Measurements from ENCODE around the gene PPP1R3C.

- TF ChIP-seq EZH2 (IDR thresholded peaks at IDR 0.05; ENCODE audit: borderline replicate concordance, insufficient read depth, low read length, poor library complexity, severe bottlenecking) (no peak), EP300 (conservative IDR thresholded peaks at IDR 0.05; ENCODE audit: poor library complexity, severe bottlenecking) (no peak), POLR2AphosphoS5 (IDR thresholded peaks at IDR 0.05) (no peak), TAF1 (IDR thresholded peaks at IDR 0.05; ENCODE audit: low read depth) (no peak)
- TF ChIP-seq, protein P1, sequence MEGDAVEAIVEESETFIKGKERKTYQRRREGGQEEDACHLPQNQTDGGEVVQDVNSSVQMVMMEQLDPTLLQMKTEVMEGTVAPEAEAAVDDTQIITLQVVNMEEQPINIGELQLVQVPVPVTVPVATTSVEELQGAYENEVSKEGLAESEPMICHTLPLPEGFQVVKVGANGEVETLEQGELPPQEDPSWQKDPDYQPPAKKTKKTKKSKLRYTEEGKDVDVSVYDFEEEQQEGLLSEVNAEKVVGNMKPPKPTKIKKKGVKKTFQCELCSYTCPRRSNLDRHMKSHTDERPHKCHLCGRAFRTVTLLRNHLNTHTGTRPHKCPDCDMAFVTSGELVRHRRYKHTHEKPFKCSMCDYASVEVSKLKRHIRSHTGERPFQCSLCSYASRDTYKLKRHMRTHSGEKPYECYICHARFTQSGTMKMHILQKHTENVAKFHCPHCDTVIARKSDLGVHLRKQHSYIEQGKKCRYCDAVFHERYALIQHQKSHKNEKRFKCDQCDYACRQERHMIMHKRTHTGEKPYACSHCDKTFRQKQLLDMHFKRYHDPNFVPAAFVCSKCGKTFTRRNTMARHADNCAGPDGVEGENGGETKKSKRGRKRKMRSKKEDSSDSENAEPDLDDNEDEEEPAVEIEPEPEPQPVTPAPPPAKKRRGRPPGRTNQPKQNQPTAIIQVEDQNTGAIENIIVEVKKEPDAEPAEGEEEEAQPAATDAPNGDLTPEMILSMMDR (IDR thresholded peaks at IDR 0.05; ENCODE audit: poor library complexity, severe bottlenecking), result no peak
Measured at GRCh38 chr10:91601212-91601611, 31.7 kb downstream of the PPP1R3C start.
